ENCODE data around the gene SVOPL. TPM values are rescaled to one million over a fixed set of nuclear protein-coding genes. Genes with fewer than 3 reads are reported as not detected.

SVOPL gene, protein sequence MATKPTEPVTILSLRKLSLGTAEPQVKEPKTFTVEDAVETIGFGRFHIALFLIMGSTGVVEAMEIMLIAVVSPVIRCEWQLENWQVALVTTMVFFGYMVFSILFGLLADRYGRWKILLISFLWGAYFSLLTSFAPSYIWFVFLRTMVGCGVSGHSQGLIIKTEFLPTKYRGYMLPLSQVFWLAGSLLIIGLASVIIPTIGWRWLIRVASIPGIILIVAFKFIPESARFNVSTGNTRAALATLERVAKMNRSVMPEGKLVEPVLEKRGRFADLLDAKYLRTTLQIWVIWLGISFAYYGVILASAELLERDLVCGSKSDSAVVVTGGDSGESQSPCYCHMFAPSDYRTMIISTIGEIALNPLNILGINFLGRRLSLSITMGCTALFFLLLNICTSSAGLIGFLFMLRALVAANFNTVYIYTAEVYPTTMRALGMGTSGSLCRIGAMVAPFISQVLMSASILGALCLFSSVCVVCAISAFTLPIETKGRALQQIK
- under 1 TPM in 3 of 6 donors, not detected in 3; under 0.01 to 0.63 (median 0.59) TPM for total RNA-seq

DNA sequence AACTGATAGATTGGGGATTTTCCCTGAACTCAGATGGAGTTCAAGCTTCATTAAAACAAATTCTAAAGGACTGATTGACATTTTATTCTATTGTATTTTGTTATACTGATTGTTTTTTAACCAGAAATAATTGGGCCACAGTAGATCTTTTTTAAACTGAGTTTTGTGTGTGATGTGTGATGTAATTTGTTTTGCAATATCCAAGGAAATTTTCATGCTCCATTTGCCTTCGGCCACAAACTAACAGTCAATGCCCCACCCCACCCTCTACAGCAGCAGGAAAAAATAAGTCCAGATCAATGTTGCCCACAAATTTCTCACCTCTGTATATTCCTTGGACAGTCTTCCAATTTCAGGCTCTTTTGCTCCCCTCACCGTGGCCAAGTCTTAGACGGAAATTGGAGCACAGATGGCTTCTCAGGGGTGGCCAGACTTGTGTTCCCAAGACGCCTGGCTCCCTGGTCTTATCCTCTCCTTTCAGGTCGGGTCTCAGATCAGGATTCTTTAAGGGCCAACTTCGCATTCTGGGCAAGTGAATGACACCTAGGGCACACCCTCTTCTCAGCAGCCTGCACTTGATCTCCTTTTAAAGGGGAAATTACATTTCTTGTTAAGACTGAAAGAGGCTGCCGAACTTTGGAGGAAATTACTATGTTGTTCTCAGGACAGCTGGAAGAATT is at the start of gene SVOPL:
SVOPL (minus strand) TSS at position 506 of the 680 bp plus-strand sequence. CDS start 22,317 bp downstream, outside the sequence.
- WGBS, 2 donors = 51 to 56% methylated on average over 6 to 7 of the region's 7 CpGs
- no peak for TF ChIP-seq EP300 (IDR thresholded peaks at IDR 0.05)
- TF ChIP-seq POLR2A (IDR thresholded peaks at IDR 0.05) = no peak
- TF ChIP-seq POLR2AphosphoS5 (IDR thresholded peaks at IDR 0.05) = no peak
- TF ChIP-seq, protein P1, sequence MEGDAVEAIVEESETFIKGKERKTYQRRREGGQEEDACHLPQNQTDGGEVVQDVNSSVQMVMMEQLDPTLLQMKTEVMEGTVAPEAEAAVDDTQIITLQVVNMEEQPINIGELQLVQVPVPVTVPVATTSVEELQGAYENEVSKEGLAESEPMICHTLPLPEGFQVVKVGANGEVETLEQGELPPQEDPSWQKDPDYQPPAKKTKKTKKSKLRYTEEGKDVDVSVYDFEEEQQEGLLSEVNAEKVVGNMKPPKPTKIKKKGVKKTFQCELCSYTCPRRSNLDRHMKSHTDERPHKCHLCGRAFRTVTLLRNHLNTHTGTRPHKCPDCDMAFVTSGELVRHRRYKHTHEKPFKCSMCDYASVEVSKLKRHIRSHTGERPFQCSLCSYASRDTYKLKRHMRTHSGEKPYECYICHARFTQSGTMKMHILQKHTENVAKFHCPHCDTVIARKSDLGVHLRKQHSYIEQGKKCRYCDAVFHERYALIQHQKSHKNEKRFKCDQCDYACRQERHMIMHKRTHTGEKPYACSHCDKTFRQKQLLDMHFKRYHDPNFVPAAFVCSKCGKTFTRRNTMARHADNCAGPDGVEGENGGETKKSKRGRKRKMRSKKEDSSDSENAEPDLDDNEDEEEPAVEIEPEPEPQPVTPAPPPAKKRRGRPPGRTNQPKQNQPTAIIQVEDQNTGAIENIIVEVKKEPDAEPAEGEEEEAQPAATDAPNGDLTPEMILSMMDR (IDR thresholded peaks at IDR 0.05) = no peak
- ATAC-seq (ENCODE audit: low FRiP score in 2 of 2) = no peak

DNA sequence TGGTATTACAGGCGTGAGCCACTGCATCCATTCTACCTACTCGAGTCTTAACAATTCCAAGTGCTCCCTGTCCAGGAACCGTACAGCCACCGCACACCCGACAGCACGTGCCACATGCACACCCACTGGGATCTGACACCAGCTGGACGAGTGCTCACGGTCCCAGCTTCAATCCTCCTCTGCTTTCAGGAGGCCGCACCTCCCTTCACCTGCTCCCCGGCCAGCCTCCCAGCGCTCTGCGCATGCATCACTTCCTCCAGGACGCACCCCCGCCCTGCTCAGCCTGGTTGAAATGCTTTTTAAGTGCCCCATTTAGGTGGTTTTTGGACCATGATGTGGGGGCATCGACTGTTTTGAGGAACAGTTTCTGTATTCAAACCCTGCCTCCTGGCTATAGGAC is 49.3 kb upstream of the SVOPL start:
- no peak for TF ChIP-seq EP300 (IDR thresholded peaks at IDR 0.05)
- TF ChIP-seq POLR2AphosphoS5 (IDR thresholded peaks at IDR 0.05) = no peak
- no peak for TF ChIP-seq POLR2A (IDR thresholded peaks at IDR 0.05)
- no peak overlapping the region for H3K27ac ChIP-seq
- DNase-seq (peak in 1 of 2 donors; percentile 51), ATAC-seq (ENCODE audit: low FRiP score in 2 of 2) (no peak)
- H3K36me3 ChIP-seq = no peaks in the 10 kb centered on the region
- no peaks in the 10 kb centered on the region for H3K27me3 ChIP-seq
- H3K4me3 ChIP-seq = no peak overlapping the region
- H3K9me3 ChIP-seq = no peaks in the 10 kb centered on the region
- WGBS, 2 donors = 88 to 93% methylated on average over 14 to 15 of the region's 15 CpGs
- H3K4me1 ChIP-seq = peaks cover 0 to 4% (median 0%) of the 10 kb centered on the region in 4 donors

More for the DNA sequence above, at the start of gene SVOPL:
- H3K27ac ChIP-seq = no peak within 1 kb of the TSS
- no peaks in the 10 kb centered on the region for H3K4me1 ChIP-seq
- no peaks in the 10 kb centered on the region for H3K9me3 ChIP-seq
- no peaks in the 10 kb centered on the region for H3K36me3 ChIP-seq
- DNase-seq = no peak
- no peak within 1 kb of the TSS for H3K4me3 ChIP-seq
- H3K27me3 ChIP-seq = no peaks in the 10 kb centered on the region

DNA sequence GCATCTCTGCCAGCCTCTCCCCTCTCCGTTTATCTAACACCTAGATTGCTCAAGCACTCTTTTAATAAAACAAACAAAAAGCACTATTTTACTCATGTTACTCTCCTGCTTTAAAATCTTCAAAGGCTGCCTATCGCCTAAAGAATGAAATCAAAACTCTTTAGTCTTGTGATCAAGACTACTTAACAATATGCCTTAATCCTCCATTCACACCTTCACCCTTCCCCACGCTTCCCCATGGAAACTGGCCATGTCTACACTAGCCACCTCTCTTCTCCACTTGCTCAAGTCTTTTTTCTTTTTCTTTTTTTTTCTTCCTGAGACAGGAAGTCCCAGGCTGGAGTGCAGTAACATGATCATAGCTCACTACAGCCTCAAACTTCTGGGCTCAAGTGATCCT is 48.8 kb upstream of the SVOPL start:
- Histone ChIP-seq H3K27me3 (no peaks in the 10 kb centered on the region), H3K27ac (no peak overlapping the region), H3K9me3 (no peaks in the 10 kb centered on the region), H3K4me3 (no peak overlapping the region), H3K4me1 (peaks cover 0 to 4% (median 0%) of the 10 kb centered on the region in 4 donors), H3K36me3 (no peaks in the 10 kb centered on the region)
- ATAC-seq (ENCODE audit: low FRiP score in 2 of 2) = no peak
- TF ChIP-seq POLR2A (IDR thresholded peaks at IDR 0.05) = no peak
- TF ChIP-seq EP300 (IDR thresholded peaks at IDR 0.05) = no peak
- TF ChIP-seq, protein P1 (IDR thresholded peaks at IDR 0.05) = no peak
- TF ChIP-seq POLR2AphosphoS5 (IDR thresholded peaks at IDR 0.05) = no peak
- 44 to 52% methylated on average over 3 of the region's 3 CpGs for WGBS, 2 donors
- DNase-seq = no peak

DNA sequence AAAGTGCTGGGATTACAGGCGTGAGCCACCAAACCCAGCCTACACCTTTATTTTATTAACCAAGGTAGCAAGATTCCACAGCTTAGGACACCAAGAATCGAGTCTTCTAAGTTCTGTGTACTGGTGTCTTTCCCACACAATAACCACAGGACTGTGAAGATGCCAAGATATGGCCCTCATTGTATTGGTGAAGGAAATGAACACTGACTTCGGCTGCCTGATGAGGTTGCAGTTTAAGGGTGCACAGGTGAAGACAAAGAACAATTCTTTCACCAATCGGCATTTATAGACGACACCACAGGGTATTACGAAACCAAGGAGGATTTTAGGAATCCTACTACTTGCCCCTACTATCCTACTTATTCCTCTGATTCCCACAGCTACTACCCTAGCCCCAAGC is 47.5 kb upstream of the SVOPL start:
- 84 to 89% methylated on average over 6 of the region's 6 CpGs for WGBS, 2 donors
- H3K4me3 ChIP-seq = no peak overlapping the region
- TF ChIP-seq EP300 (IDR thresholded peaks at IDR 0.05) = no peak
- TF ChIP-seq, protein P1 (IDR thresholded peaks at IDR 0.05) = no peak
- TF ChIP-seq POLR2A (IDR thresholded peaks at IDR 0.05) = no peak
- no peak for TF ChIP-seq POLR2AphosphoS5 (IDR thresholded peaks at IDR 0.05)

DNA sequence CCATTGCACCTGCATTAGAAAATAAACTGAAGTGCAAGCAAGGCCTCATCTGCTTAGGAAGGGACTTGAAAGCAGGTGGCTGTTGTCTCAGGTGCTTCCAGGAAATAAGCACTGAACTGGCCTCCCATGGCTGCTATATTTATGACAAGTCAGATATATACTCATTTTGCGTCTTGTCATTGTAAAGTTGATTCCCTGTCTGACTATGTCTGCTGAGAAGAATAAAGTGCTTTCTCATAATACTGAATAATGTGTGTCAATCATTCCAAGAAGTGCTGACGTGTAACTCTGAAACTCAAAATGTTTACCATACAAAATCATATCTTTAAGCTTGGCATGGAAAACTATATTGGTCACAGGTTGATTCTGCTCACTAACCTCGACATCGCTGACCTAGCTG is 44.9 kb upstream of the SVOPL start:
- no peak overlapping the region for H3K4me3 ChIP-seq
- no peaks in the 10 kb centered on the region for H3K27me3 ChIP-seq
- no peaks in the 10 kb centered on the region for H3K36me3 ChIP-seq
- DNase-seq (no peak), ATAC-seq (ENCODE audit: low FRiP score in 2 of 2) (no peak)
- H3K9me3 ChIP-seq = no peaks in the 10 kb centered on the region
- H3K27ac ChIP-seq = no peak overlapping the region
- no peaks in the 10 kb centered on the region for H3K4me1 ChIP-seq
- no peak for TF ChIP-seq POLR2A (IDR thresholded peaks at IDR 0.05)
- 80 to 82% methylated on average over 4 of the region's 4 CpGs for WGBS, 2 donors

More for the DNA sequence above, 47.5 kb upstream of the SVOPL start:
- H3K9me3 ChIP-seq = no peaks in the 10 kb centered on the region
- H3K4me1 ChIP-seq = peaks cover 0 to 4% (median 0%) of the 10 kb centered on the region in 4 donors
- no peaks in the 10 kb centered on the region for H3K36me3 ChIP-seq
- H3K27me3 ChIP-seq = no peaks in the 10 kb centered on the region
- no peak for ATAC-seq (ENCODE audit: low FRiP score in 2 of 2)
- no peak overlapping the region for H3K27ac ChIP-seq
- DNase-seq = no peak

Data from upper lobe of left lung (tissue), 6 donors.